ENCODE data around the gene SGSH.

GRCh38 chr17:80246726-80247125 is 26.6 kb upstream of the SGSH start:
- TF ChIP-seq CTCF (IDR thresholded peaks at IDR 0.05) = no peak
- no peak for TF ChIP-seq POLR2A (IDR thresholded peaks at IDR 0.05)
- TF ChIP-seq POLR2AphosphoS5 (IDR thresholded peaks at IDR 0.05; ENCODE audit: insufficient read depth in 1 of 2, low read depth in 1 of 2) = no peak

Measured in vagina (tissue), 2 donors.